SH-SY5Y (cell line): Measurements from ENCODE around the gene TRIM29.

Experiments
- GATA2 ChIP-seq: IDR thresholded peaks from 2 replicates; pipeline ENCODE4 v1.6.1; 2011; ENCODE audit warnings: mild to moderate bottlenecking, low read depth, low read length
- GATA3 ChIP-seq: IDR thresholded peaks from 2 replicates; pipeline ENCODE4 v1.6.1; 2011; ENCODE audit warnings: low read depth, mild to moderate bottlenecking, low read length, moderate library complexity

GRCh38 chr11:120088056-120088455 is 49.9 kb downstream of the TRIM29 start:
- no peak for TF ChIP-seq GATA2
- no peak for TF ChIP-seq GATA3
